ENCODE results near the gene NUDT21. TPM values are rescaled to one million over a fixed set of nuclear protein-coding genes. Genes with fewer than 3 reads are reported as not detected.

Gene NUDT21
- total RNA-seq, 1 experiment from 2014 or later = 171 TPM

- H3K4me2 ChIP-seq = peak within 1 kb of the TSS; percentile 94
- peaks cover 46% of the 10 kb centered on the region for H3F3A ChIP-seq (ENCODE audit: insufficient read depth, low read depth)
- DNase-seq = peak; percentile 57 to 82
- H3K9me3 ChIP-seq (ENCODE audit: insufficient read depth, low read depth) = no peaks in the 10 kb centered on the region
- H4K20me1 ChIP-seq (ENCODE audit: insufficient read depth) = no peaks in the 10 kb centered on the region
- H2AFZ ChIP-seq = peak within 1 kb of the TSS; percentile 77
- intact Hi-C loops (cut with micrococcal nuclease; ENCODE audit: unreplicated experiment) = loop anchor here (2.0 kb wide), 2 partner anchors 25 to 101 kb away; partner anchors contain the start of genes NUDT21 and OGFOD1
- POLR2A ChIA-PET (ENCODE audit: unreplicated experiment) = no interaction called here
- H3K79me2 ChIP-seq (ENCODE audit: low read depth) = peaks cover 45% of the 10 kb centered on the region
- no peak for TF ChIP-seq EZH2 (IDR thresholded peaks at IDR 0.05; ENCODE audit: low read depth)
- TF ChIP-seq, protein P1, sequence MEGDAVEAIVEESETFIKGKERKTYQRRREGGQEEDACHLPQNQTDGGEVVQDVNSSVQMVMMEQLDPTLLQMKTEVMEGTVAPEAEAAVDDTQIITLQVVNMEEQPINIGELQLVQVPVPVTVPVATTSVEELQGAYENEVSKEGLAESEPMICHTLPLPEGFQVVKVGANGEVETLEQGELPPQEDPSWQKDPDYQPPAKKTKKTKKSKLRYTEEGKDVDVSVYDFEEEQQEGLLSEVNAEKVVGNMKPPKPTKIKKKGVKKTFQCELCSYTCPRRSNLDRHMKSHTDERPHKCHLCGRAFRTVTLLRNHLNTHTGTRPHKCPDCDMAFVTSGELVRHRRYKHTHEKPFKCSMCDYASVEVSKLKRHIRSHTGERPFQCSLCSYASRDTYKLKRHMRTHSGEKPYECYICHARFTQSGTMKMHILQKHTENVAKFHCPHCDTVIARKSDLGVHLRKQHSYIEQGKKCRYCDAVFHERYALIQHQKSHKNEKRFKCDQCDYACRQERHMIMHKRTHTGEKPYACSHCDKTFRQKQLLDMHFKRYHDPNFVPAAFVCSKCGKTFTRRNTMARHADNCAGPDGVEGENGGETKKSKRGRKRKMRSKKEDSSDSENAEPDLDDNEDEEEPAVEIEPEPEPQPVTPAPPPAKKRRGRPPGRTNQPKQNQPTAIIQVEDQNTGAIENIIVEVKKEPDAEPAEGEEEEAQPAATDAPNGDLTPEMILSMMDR (conservative IDR thresholded peaks at IDR 0.05) = no peak; the same call in 1 of the 2 replicates
- H3K36me3 ChIP-seq (ENCODE audit: low read depth) = no peaks in the 10 kb centered on the region
- peak within 1 kb of the TSS; percentile 64 for H3K4me3 ChIP-seq
- CTCF ChIA-PET = no interaction called here
- no peaks in the 10 kb centered on the region for H3K27me3 ChIP-seq (ENCODE audit: insufficient read depth, low read depth)
- H3K4me1 ChIP-seq (replicated peaks; ENCODE audit: insufficient read depth) = peaks cover 43% of the 10 kb centered on the region
- peak within 1 kb of the TSS; percentile 27 for H3K27ac ChIP-seq
- no TSS peak for BruUV-seq (replicated peaks)
- H3K9me2 ChIP-seq (ENCODE audit: insufficient read depth) = no peaks in the 10 kb centered on the region
Observed at GRCh38 chr16:56425439-56425832, 25.7 kb downstream of the NUDT21 start, which contains the start of gene AMFR. Gene AMFR (minus strand): TSS chr16:56425545. CDS start chr16:56425327, 218 bp downstream.

DNA sequence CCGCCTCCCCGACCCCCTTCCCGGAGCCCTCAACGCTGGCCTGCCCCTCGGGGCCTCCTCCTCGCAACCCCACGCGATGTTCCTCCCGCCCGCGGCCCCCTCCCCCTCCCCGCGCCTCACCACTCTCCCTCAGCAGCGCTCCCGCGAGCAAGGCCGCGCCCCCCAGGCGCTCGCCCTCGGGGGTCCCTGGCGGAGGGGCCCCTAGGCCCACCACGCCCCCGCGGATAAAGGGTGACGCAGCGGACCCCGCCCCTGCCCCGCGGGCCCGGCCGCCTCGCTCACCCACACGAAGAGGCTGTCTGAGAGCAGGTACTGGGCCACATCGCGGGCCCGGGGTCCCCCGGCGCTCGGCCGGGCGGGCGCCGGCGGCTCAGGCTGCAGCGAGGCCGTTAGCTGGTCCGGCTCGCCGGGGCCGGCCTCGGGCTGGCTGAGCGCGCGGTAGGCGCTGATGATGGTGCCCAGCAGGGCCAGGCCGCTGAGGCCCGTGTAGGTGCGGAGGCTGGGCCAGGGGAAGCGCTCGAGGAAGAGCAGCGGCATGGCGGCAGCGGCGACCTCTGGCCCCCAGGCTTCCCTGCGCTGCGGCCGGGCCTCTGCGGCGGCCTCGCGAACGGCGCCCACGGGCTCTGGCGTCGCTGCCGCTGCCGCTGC is 26.2 kb downstream of the NUDT21 start:
- H4K20me1 ChIP-seq (ENCODE audit: insufficient read depth) = no peaks in the 10 kb centered on the region
- CTCF ChIA-PET = no interaction called here
- H3K36me3 ChIP-seq (ENCODE audit: low read depth) = no peaks in the 10 kb centered on the region
- BruUV-seq (replicated peaks) = no TSS peak
- intact Hi-C loops (cut with micrococcal nuclease; ENCODE audit: unreplicated experiment) = loop anchor here (2.0 kb wide), 2 partner anchors 26 to 100 kb away; partner anchors contain the start of genes NUDT21 and OGFOD1
- peaks cover 51% of the 10 kb centered on the region for H3F3A ChIP-seq (ENCODE audit: insufficient read depth, low read depth)
- POLR2A ChIA-PET (ENCODE audit: unreplicated experiment) = no interaction called here
- peak overlapping the region; percentile 64 for H3K4me3 ChIP-seq
- no peaks in the 10 kb centered on the region for H3K27me3 ChIP-seq (ENCODE audit: insufficient read depth, low read depth)
- no peak for DNase-seq
- H3K79me2 ChIP-seq (ENCODE audit: low read depth) = peaks cover 50% of the 10 kb centered on the region
- no peaks in the 10 kb centered on the region for H3K9me2 ChIP-seq (ENCODE audit: insufficient read depth)
- peak overlapping the region; percentile 7 for H3K27ac ChIP-seq
- peaks cover 48% of the 10 kb centered on the region for H3K4me1 ChIP-seq (replicated peaks; ENCODE audit: insufficient read depth)
- no peaks in the 10 kb centered on the region for H3K9me3 ChIP-seq (ENCODE audit: insufficient read depth, low read depth)
- H3K4me2 ChIP-seq = peak overlapping the region; percentile 94
- TF ChIP-seq, protein P1 (conservative IDR thresholded peaks at IDR 0.05) = no peak
- no peak for TF ChIP-seq EZH2 (IDR thresholded peaks at IDR 0.05; ENCODE audit: low read depth)
- H2AFZ ChIP-seq = peak overlapping the region; percentile 58

GRCh38 chr16:56424404-56424764 is 26.7 kb downstream of the NUDT21 start:
- no peaks in the 10 kb centered on the region for H3K36me3 ChIP-seq (ENCODE audit: low read depth)
- DNase-seq = no peak
- H3K4me2 ChIP-seq = peak overlapping the region; percentile 94
- peaks cover 53% of the 10 kb centered on the region for H3K4me1 ChIP-seq (replicated peaks; ENCODE audit: insufficient read depth)
- peak overlapping the region; percentile 64 for H3K4me3 ChIP-seq
- peaks cover 55% of the 10 kb centered on the region for H3K79me2 ChIP-seq (ENCODE audit: low read depth)
- H2AFZ ChIP-seq = peak overlapping the region; percentile 58
- ChIA-PET POLR2A (ENCODE audit: unreplicated experiment) (no interaction called here), CTCF (no interaction called here)
- no peaks in the 10 kb centered on the region for H3K9me3 ChIP-seq (ENCODE audit: insufficient read depth, low read depth)
- H3K27me3 ChIP-seq (ENCODE audit: insufficient read depth, low read depth) = no peaks in the 10 kb centered on the region
- intact Hi-C loops (cut with micrococcal nuclease; ENCODE audit: unreplicated experiment) = loop anchor here (2.0 kb wide), 2 partner anchors 26 to 100 kb away; partner anchors contain the start of genes NUDT21 and OGFOD1
- H3K9me2 ChIP-seq (ENCODE audit: insufficient read depth) = no peaks in the 10 kb centered on the region
- H3K27ac ChIP-seq = peak overlapping the region; percentile 7
- no peaks in the 10 kb centered on the region for H4K20me1 ChIP-seq (ENCODE audit: insufficient read depth)
- no TSS peak for BruUV-seq (replicated peaks)
- TF ChIP-seq, protein P1 (conservative IDR thresholded peaks at IDR 0.05) = no peak
- no peak for TF ChIP-seq EZH2 (IDR thresholded peaks at IDR 0.05; ENCODE audit: low read depth)
- H3F3A ChIP-seq (ENCODE audit: insufficient read depth, low read depth) = peaks cover 53% of the 10 kb centered on the region
